Keratinocyte (primary cell): ENCODE measurements around the gene AXIN1. TPM values are rescaled to one million over a fixed set of nuclear protein-coding genes. Genes with fewer than 3 reads are reported as not detected.

ENCODE experiments used
- DNase-seq: peaks from one replicate; pipeline ENCODE4 v3.0.0-alpha.2; 2011; ENCODE audit warnings: low read depth, missing footprints, low spot score
- FAIRE-seq: peaks from 2 replicates; lab custom pipeline; 2011; peaks lifted over from hg19 to GRCh38; lab: Jason Lieb, UNC
- H2AFZ ChIP-seq: 2 replicates; pipeline ENCODE4 v1.6.0; 2012; ENCODE audit warnings: low read length, control low read depth, inconsistent platforms; ENCODE audit not compliant: control insufficient read depth
- H3K27ac ChIP-seq: 2 replicates; pipeline ENCODE4 v1.5.1; 2011; ENCODE audit warnings: low read length; ENCODE audit not compliant: control insufficient read depth, insufficient read depth
- H3K27me3 ChIP-seq: 3 replicates; pipeline ENCODE4 v1.6.0; 2011; ENCODE audit warnings: low read length; ENCODE audit not compliant: control insufficient read depth, insufficient read depth; ENCODE audit errors: extremely low read depth
- H3K36me3 ChIP-seq, 2 experiments: 2 replicates in 1 of 2; 3 replicates in 1 of 2; pipeline ENCODE4 v1.5.1; 2011; ENCODE audit warnings: low read length in 2 of 2, mild to moderate bottlenecking in 1 of 2; ENCODE audit not compliant: control insufficient read depth in 2 of 2, insufficient read depth in 2 of 2; ENCODE audit errors: extremely low read depth in 1 of 2
- H3K4me1 ChIP-seq: 3 replicates; pipeline ENCODE4 v1.5.1; 2011; ENCODE audit warnings: low read length; ENCODE audit not compliant: control insufficient read depth, insufficient read depth; ENCODE audit errors: extremely low read depth
- H3K4me2 ChIP-seq: 3 replicates; pipeline ENCODE4 v1.6.0; 2011; ENCODE audit warnings: low read depth, low read length; ENCODE audit not compliant: control insufficient read depth, insufficient read depth; ENCODE audit errors: extremely low read depth
- H3K4me3 ChIP-seq, 3 experiments: fragments of 200-600 bp in 1 of 3; sonication (generic) in 1 of 3; 2 replicates in 2 of 3; 3 replicates in 1 of 3; pipeline ENCODE4 v1.5.1; 2011 to 2016; ENCODE audit warnings: low read length in 3 of 3, mild to moderate bottlenecking in 3 of 3, control low read depth in 2 of 3, inconsistent platforms in 1 of 3, low read depth in 1 of 3, mixed read lengths in 1 of 3, mixed run types in 1 of 3, moderate library complexity in 1 of 3; ENCODE audit not compliant: control insufficient read depth in 2 of 3, insufficient read depth in 2 of 3; ENCODE audit errors: extremely low read depth in 1 of 3
- H3K79me2 ChIP-seq: 2 replicates; pipeline ENCODE4 v1.6.0; 2012; ENCODE audit warnings: low read length; ENCODE audit not compliant: control insufficient read depth, insufficient read depth
- H3K9ac ChIP-seq: 3 replicates; pipeline ENCODE4 v1.6.0; 2011; ENCODE audit warnings: low read length; ENCODE audit not compliant: control insufficient read depth, insufficient read depth; ENCODE audit errors: extremely low read depth
- H3K9me1 ChIP-seq: 3 replicates; pipeline ENCODE4 v1.6.0; 2011; ENCODE audit warnings: low read length; ENCODE audit not compliant: control insufficient read depth, insufficient read depth; ENCODE audit errors: extremely low read depth
- H3K9me3 ChIP-seq: 2 replicates; pipeline ENCODE4 v1.5.1; 2012; ENCODE audit warnings: low read depth, low read length; ENCODE audit not compliant: control insufficient read depth
- H4K20me1 ChIP-seq: 3 replicates; pipeline ENCODE4 v1.6.0; 2011; ENCODE audit warnings: low read length; ENCODE audit not compliant: control insufficient read depth, insufficient read depth; ENCODE audit errors: extremely low read depth
- CTCF ChIP-seq, 3 experiments: IDR thresholded peaks in 1 of 3; conservative IDR thresholded peaks in 1 of 3; optimal IDR thresholded peaks in 1 of 3; 2 replicates in 2 of 3; 3 replicates in 1 of 3; pipeline versions ENCODE3 to v1.5.1; 2011; ENCODE audit warnings: low read length in 3 of 3, mild to moderate bottlenecking in 3 of 3, moderate library complexity in 2 of 3, control low read depth in 1 of 3, inconsistent platforms in 1 of 3; ENCODE audit not compliant: insufficient read depth in 2 of 3; ENCODE audit errors: extremely low read depth in 1 of 3
- EZH2 ChIP-seq: IDR thresholded peaks from one replicate; pipeline ENCODE4 v1.6.1; 2012; ENCODE audit warnings: inconsistent platforms, mild to moderate bottlenecking, low read length, moderate library complexity
- dilution Hi-C: fragments of 300-500 bp; cut with MboI; formaldehyde crosslinking; loops from one replicate; pipeline ENCODE4 v1.7.0; 2020; ENCODE audit warnings: low sequenced_read_pairs; ENCODE audit not compliant: extremely low pct_ligation_motif_present
- polyA plus RNA-seq, 5 experiments: library from polyadenylated mRNA; depleted of rRNA in 3 of 5; stranded (reverse) in 3 of 5; stranded (forward) in 1 of 5; unstranded in 1 of 5; fragments of >200 nt; gene quantifications; 1 replicate in 1 of 5; 2 replicates in 3 of 5; 3 replicates in 1 of 5; pipeline versions ENCODE4 v1.2.1 to v1.2.3, GENCODE V29; 2011 to 2012; ENCODE audit warnings: missing spikeins in 2 of 5, low read depth in 1 of 5, low replicate concordance in 1 of 5

Gene AXIN1
- polyA plus RNA-seq, 1 donor (not counting 4 experiments of a cell fraction or from before 2014, with no cell fraction given): 8.8 TPM

DNA sequence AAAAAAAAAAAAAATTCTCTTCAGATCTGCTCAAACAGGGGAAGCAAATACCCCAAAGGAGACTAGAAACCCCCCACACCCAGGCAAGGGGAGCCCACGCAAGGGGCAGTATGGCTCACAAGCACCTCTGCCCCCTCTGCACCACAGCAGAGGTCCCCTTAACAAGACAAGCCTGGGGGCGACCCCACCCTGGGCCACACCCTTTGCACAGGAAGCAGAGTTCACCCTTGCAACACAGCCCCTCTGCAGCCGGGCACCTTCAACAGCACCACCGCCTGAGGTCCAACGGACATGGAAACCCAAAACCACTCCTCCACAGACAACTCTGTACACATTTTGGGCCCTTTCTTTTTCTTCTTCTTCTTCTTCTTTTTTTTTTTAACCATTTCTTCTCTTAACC lies 12.8 kb downstream of the AXIN1 start:
- peaks cover 27% of the 10 kb centered on the region for H4K20me1 ChIP-seq
- no peak for FAIRE-seq
- no peak overlapping the region for H3K4me2 ChIP-seq

DNA sequence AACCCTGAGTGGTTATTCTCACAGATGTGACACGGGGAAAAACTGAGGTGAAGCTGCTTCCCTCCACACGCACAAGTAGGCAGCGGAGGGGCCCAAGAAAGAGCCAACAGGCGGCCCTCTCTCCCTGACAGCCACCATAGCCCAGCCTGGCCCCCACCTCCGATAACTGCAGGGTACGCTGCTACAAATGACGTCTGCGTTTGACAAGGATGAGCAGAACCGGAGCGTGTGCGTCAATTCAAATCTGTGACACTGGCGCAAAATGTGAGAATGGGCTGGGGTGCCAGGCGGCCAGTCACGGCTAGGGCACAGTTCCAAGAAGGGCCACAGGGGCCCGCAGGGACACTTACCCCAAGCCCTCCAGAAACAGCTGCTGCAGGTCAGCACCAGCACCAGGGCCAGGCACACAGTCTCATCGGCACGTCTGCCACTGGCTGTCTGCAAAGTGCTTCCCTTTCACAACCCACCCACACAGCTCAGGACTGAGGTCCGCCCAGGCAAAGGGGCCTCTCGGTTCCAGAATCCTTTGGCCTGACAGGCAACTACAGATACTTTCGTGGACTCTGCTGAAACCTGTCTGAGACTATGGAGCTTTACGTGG lies 14.4 kb downstream of the AXIN1 start:
- DNase-seq: no peak
- H3K79me2 ChIP-seq: peaks cover 91% of the 10 kb centered on the region
- H3K36me3 ChIP-seq: peaks cover 0 to 3% of the 10 kb centered on the region in 2 experiments
- FAIRE-seq: no peak
- H3K4me3 ChIP-seq: no peak overlapping the region
- H3K9ac ChIP-seq: no peak overlapping the region
- peaks cover 4% of the 10 kb centered on the region for H3K9me1 ChIP-seq
- H2AFZ ChIP-seq: no peak overlapping the region
- TF ChIP-seq CTCF (optimal IDR thresholded peaks at IDR 0.05 in 1 of 3, IDR thresholded peaks at IDR 0.05 in 1 of 3, conservative IDR thresholded peaks at IDR 0.05 in 1 of 3; ENCODE audit: extremely low read depth in 1 of 3, insufficient read depth in 2 of 3, low read length in 3 of 3) (no peak), EZH2 (no peak)
- no peak overlapping the region for H3K27ac ChIP-seq
- H3K4me1 ChIP-seq: no peaks in the 10 kb centered on the region
- H4K20me1 ChIP-seq: peaks cover 29% of the 10 kb centered on the region
- no peak overlapping the region for H3K4me2 ChIP-seq
- dilution Hi-C loops: no loop called here
- no peaks in the 10 kb centered on the region for H3K9me3 ChIP-seq
- no peaks in the 10 kb centered on the region for H3K27me3 ChIP-seq

More for the DNA sequence above, 12.8 kb downstream of the AXIN1 start:
- Histone ChIP-seq H3K4me3 (no peak overlapping the region), H3K79me2 (peaks cover 89% of the 10 kb centered on the region), H2AFZ (no peak overlapping the region), H3K36me3 (peaks cover 0 to 3% of the 10 kb centered on the region in 2 experiments), H3K27ac (no peak overlapping the region), H3K4me1 (no peaks in the 10 kb centered on the region), H3K27me3 (no peaks in the 10 kb centered on the region), H3K9me1 (peaks cover 5% of the 10 kb centered on the region), H3K9ac (no peak overlapping the region), H3K9me3 (no peaks in the 10 kb centered on the region)
- DNase-seq: no peak
- TF ChIP-seq CTCF (optimal IDR thresholded peaks at IDR 0.05 in 1 of 3, IDR thresholded peaks at IDR 0.05 in 1 of 3, conservative IDR thresholded peaks at IDR 0.05 in 1 of 3; ENCODE audit: extremely low read depth in 1 of 3, insufficient read depth in 2 of 3, low read length in 3 of 3) (no peak), EZH2 (no peak)
- dilution Hi-C loops: no loop called here
